Measurements from ENCODE around the gene YJU2. TPM values are rescaled to one million over a fixed set of nuclear protein-coding genes. Genes with fewer than 3 reads are reported as not detected.
"Not testable (repeated sequence)": the region's sequence is repeated elsewhere in the genome, so short reads cannot be mapped to it uniquely, and the experiment has no call there.

The YJU2 gene
- total RNA-seq, 1 donor from 2014 or later = 22.1 TPM

DNA sequence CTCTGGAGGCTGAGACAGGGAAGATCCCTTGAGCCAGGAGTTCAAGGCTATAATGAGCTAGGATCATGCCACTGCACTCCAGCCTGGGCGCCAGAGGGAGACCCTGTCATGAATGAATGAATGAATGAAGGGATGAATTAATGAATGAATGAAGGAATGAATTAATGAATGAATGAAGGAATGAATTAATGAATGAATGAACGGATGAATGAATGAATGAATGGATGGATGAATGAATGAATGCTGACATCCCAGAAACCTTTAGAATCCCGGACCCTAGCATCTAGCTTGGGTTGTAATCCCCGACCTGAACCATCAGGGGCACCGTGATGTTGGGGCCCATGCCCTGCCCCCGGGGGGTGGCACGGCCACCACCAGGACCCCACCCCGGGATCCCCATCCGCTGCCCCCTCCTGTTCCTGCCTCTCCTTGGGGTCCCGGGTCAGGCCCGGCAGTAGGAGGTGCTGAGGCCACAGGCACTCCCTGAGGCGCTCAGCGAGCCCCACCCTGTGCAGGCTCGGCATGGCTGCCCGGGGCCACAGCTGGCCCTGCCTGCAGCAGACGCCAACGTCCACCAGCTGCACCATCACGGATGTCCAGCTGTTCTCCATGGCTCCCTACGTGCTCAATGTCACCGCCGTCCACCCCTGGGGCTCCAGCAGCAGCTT is 14.1 kb upstream of the YJU2 start:
- DNase-seq (ENCODE audit: low spot score in 2 of 2, unreplicated experiment in 2 of 2) = no peak
- H3K36me3 Mint-ChIP-seq = no peaks in the 10 kb centered on the region
- H3K27ac Mint-ChIP-seq = no peak overlapping the region
- no peak overlapping the region for H3K4me3 Mint-ChIP-seq
- H3K9me3 Mint-ChIP-seq = no peaks in the 10 kb centered on the region
- TF ChIP-seq, protein P1, sequence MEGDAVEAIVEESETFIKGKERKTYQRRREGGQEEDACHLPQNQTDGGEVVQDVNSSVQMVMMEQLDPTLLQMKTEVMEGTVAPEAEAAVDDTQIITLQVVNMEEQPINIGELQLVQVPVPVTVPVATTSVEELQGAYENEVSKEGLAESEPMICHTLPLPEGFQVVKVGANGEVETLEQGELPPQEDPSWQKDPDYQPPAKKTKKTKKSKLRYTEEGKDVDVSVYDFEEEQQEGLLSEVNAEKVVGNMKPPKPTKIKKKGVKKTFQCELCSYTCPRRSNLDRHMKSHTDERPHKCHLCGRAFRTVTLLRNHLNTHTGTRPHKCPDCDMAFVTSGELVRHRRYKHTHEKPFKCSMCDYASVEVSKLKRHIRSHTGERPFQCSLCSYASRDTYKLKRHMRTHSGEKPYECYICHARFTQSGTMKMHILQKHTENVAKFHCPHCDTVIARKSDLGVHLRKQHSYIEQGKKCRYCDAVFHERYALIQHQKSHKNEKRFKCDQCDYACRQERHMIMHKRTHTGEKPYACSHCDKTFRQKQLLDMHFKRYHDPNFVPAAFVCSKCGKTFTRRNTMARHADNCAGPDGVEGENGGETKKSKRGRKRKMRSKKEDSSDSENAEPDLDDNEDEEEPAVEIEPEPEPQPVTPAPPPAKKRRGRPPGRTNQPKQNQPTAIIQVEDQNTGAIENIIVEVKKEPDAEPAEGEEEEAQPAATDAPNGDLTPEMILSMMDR (IDR thresholded peaks at IDR 0.05; ENCODE audit: unreplicated experiment) = no peak
- no peaks in the 10 kb centered on the region for H3K4me1 Mint-ChIP-seq
- H3K27me3 Mint-ChIP-seq (ENCODE audit: low read depth) = peaks cover 5% of the 10 kb centered on the region

DNA sequence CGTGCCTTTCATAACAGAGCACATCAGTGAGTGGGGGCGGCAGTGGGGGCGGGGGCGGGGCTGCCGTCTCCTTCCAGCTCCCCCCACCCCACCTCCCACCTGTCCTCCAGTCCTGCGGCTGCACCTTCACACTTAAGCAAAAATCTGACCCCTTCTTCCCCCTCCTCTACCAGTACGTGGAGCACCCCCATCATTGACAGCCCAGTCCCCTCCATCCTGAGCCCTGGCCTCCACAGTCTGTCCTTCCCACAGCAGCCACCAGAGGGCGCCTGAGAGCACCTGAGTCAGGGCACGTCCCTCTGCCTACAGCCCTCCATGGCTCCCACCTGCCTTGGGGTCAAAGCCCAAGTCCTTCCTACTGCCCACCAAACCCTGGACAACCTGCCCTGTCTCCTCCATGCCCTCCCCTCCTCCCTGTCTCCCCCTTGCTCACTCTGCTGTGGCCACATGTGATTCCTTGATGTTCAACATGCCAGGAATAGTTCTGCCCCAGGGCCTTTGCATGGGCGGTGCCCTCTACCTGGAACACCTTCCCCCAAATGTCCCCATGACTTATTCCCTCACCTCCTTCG is 13.5 kb upstream of the YJU2 start:
- TF ChIP-seq, protein P1 (IDR thresholded peaks at IDR 0.05; ENCODE audit: unreplicated experiment) = peak; percentile 51
- no peaks in the 10 kb centered on the region for H3K36me3 Mint-ChIP-seq
- peak in 1 of 2 experiments; percentile 64 for DNase-seq (ENCODE audit: low spot score in 2 of 2, unreplicated experiment in 2 of 2)
- H3K4me1 Mint-ChIP-seq = no peaks in the 10 kb centered on the region
- H3K9me3 Mint-ChIP-seq = no peaks in the 10 kb centered on the region
- H3K4me3 Mint-ChIP-seq = no peak overlapping the region
- H3K27ac Mint-ChIP-seq = no peak overlapping the region
- H3K27me3 Mint-ChIP-seq (ENCODE audit: low read depth) = peaks cover 5% of the 10 kb centered on the region

DNA sequence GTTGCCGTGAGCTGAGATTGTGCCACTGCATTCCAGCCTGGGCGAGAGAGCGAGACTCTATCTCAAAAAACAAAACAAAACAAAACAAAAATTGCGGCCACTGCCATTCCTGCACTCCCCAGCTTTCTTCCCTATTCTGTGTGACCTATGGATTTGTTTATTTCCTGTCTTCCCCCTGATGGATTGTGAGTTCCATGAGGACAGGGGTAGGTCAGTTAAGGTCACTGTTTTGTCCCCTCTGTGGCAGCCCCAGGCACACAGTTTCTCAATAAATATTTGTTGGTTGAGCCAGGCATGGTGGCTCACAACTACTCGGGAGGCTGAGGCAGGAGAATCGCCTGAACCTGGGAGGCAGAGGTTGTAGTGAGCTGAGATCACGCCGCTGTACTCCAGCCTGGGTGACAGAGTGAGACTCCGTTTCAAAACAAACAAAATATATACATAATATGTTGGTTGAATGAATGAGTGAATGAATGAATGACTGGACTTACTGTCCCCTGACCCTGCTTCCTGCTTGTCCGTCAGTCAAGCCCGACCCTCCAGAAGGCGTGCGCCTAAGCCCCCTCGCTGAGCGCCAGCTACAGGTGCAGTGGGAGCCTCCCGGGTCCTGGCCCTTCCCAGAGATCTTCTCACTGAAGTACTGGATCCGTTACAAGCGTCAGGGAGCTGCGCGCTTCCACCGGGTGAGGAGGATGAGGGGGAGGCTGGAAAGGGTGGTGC is 12.6 kb upstream of the YJU2 start:
- TF ChIP-seq, protein P1 (IDR thresholded peaks at IDR 0.05; ENCODE audit: unreplicated experiment) = no peak
- Mint-ChIP-seq H3K4me3 (no peak overlapping the region), H3K27ac (no peak overlapping the region), H3K36me3 (no peaks in the 10 kb centered on the region), H3K4me1 (no peaks in the 10 kb centered on the region), H3K27me3 (ENCODE audit: low read depth) (peaks cover 5% of the 10 kb centered on the region), H3K9me3 (no peaks in the 10 kb centered on the region)
- DNase-seq (ENCODE audit: low spot score in 2 of 2, unreplicated experiment in 2 of 2) = no peak

DNA sequence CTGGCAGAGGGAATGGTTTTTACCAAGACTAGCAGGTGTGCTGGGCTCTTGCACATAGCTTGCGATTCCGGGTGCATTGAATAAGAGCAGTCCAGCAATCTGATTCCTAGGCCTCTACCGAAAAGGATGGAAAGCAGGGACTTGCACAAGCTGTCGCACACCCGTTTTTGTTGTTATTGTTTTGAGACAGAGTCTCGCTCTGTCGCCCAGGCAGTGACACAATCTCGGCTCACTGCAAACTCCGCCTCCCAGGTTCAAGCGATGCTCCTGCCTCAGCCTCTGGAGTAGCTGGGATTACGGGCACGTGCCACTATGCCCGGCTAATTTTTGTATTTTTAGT is 12.0 kb upstream of the YJU2 start:
- no peak for DNase-seq (ENCODE audit: low spot score in 2 of 2, unreplicated experiment in 2 of 2)
- Mint-ChIP-seq H3K27ac (no peak overlapping the region), H3K36me3 (no peaks in the 10 kb centered on the region), H3K27me3 (ENCODE audit: low read depth) (peaks cover 2% of the 10 kb centered on the region), H3K9me3 (no peaks in the 10 kb centered on the region), H3K4me3 (no peak overlapping the region), H3K4me1 (no peaks in the 10 kb centered on the region)
- TF ChIP-seq, protein P1 (IDR thresholded peaks at IDR 0.05; ENCODE audit: unreplicated experiment) = no peak

DNA sequence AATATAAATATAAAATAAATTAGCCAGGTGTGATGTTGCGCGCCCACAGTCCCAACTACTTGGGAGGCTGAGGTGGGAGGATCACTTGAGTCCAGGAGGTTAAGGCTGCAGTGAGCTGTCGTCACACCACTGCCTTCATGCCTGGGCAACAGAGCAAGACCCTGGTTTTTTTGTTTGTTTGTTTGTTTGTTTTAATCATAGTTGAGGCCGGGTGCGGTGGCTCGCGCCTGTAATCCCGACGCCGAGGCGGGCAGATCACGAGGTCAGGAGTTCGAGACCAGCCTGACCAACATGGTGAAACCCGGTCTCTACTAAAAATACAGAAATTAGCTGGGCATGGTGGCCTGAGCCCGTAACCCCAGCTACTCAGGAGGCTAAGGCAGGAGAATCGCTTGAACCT is 9.4 kb upstream of the YJU2 start:
- not testable (repeated sequence) for H3K36me3 Mint-ChIP-seq; H3K27me3 Mint-ChIP-seq (ENCODE audit: low read depth); H3K27ac Mint-ChIP-seq; H3K4me3 Mint-ChIP-seq; DNase-seq (ENCODE audit: low spot score in 2 of 2, unreplicated experiment in 2 of 2); H3K9me3 Mint-ChIP-seq; H3K4me1 Mint-ChIP-seq

DNA sequence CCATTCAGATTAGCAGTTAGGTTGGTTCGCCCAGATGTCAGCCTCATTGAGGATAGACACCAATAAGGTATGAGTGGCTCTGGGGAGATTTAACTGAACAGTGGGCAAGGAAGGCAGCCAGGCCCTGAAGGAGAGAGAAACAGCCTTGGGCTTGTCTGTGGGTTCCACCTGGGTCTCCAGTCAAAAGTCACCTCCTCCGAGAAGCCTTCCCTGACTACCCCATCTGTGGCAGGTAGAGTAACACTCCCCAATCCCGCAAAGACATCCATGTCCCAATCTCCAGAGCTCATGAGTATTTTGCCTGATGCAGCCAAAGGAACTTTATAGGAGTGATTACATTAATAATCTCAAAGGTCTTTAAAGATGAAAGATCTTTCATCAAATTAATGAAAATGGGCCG is 8.0 kb upstream of the YJU2 start:
- Mint-ChIP-seq H3K36me3 (no peaks in the 10 kb centered on the region), H3K27ac (no peak overlapping the region), H3K4me1 (no peaks in the 10 kb centered on the region), H3K9me3 (peaks cover 9% of the 10 kb centered on the region), H3K27me3 (ENCODE audit: low read depth) (peaks cover 5% of the 10 kb centered on the region), H3K4me3 (no peak overlapping the region)
- TF ChIP-seq, protein P1 (IDR thresholded peaks at IDR 0.05; ENCODE audit: unreplicated experiment) = no peak
- no peak for DNase-seq (ENCODE audit: low spot score in 2 of 2, unreplicated experiment in 2 of 2)
